ENCODE measurements around the gene ACTC1. TPM values are rescaled to one million over a fixed set of nuclear protein-coding genes. Genes with fewer than 3 reads are reported as not detected.

Gene ACTC1
- total RNA-seq, 1 experiment from 2014 or later: not detected

DNA sequence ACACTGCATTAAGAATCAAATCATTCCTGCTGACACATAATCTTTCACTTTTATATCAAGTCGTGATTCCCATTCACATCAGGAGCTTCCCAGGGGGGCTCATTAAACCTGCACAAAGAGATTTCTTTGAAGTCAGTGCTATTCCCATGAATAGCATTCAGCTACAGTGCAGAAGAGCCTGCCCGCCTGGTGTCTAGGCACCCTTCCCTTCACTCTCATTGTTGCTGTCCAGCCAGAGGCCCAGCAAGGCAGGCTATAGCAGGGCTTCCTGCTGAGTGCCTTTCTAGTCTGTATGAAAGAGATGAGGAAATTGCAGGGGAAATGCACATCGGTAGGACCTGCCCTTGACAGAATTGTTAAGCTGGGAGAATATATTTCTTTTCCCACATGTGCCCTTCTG lies 36.0 kb downstream of the ACTC1 start:
- Histone ChIP-seq H3K27me3 (ENCODE audit: insufficient read depth, low read depth) (peaks cover 77% of the 10 kb centered on the region), H3K27ac (no peak overlapping the region), H3K36me3 (ENCODE audit: low read depth) (no peaks in the 10 kb centered on the region), H3K9me2 (ENCODE audit: insufficient read depth) (no peaks in the 10 kb centered on the region), H3F3A (ENCODE audit: insufficient read depth, low read depth) (no peaks in the 10 kb centered on the region), H3K4me2 (no peak overlapping the region), H4K20me1 (ENCODE audit: insufficient read depth) (no peaks in the 10 kb centered on the region; the same call in 1 of the 2 replicates), H2AFZ (no peak overlapping the region), H3K9me3 (ENCODE audit: insufficient read depth, low read depth) (no peaks in the 10 kb centered on the region), H3K4me3 (no peak overlapping the region), H3K4me1 (replicated peaks; ENCODE audit: insufficient read depth) (no peaks in the 10 kb centered on the region), H3K79me2 (ENCODE audit: low read depth) (no peaks in the 10 kb centered on the region)
- no TSS peak for BruUV-seq (replicated peaks)
- TF ChIP-seq EZH2 (IDR thresholded peaks at IDR 0.05; ENCODE audit: low read depth): no peak
- TF ChIP-seq, protein P1, sequence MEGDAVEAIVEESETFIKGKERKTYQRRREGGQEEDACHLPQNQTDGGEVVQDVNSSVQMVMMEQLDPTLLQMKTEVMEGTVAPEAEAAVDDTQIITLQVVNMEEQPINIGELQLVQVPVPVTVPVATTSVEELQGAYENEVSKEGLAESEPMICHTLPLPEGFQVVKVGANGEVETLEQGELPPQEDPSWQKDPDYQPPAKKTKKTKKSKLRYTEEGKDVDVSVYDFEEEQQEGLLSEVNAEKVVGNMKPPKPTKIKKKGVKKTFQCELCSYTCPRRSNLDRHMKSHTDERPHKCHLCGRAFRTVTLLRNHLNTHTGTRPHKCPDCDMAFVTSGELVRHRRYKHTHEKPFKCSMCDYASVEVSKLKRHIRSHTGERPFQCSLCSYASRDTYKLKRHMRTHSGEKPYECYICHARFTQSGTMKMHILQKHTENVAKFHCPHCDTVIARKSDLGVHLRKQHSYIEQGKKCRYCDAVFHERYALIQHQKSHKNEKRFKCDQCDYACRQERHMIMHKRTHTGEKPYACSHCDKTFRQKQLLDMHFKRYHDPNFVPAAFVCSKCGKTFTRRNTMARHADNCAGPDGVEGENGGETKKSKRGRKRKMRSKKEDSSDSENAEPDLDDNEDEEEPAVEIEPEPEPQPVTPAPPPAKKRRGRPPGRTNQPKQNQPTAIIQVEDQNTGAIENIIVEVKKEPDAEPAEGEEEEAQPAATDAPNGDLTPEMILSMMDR (conservative IDR thresholded peaks at IDR 0.05): no peak
- ChIA-PET POLR2A (ENCODE audit: unreplicated experiment) (no interaction called here), CTCF (no interaction called here)
- DNase-seq: no peak
- intact Hi-C loops (cut with micrococcal nuclease; ENCODE audit: unreplicated experiment): no loop called here

DNA sequence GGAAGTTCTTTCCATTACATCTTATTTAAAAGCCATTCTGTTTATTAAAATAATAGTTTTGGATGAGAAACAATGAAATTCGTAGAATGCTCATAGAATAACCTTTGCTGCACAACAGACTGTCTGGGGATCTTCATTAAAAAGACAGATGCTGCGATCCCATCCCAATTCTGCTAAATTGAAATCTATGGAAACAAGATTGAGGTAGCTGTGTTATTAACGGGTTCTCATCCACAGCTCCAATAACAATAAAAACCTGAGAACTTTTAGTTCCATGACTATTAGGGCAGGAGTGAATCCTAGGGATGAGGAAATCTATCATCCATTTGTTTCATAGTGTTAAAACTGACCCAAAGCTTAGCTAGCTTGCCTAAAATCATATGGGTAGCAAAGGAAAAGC lies 38.1 kb downstream of the ACTC1 start:
- no peaks in the 10 kb centered on the region for H3K36me3 ChIP-seq (ENCODE audit: low read depth)
- no peaks in the 10 kb centered on the region; the same call in 1 of the 2 replicates for H4K20me1 ChIP-seq (ENCODE audit: insufficient read depth)
- H3K27me3 ChIP-seq (ENCODE audit: insufficient read depth, low read depth): peaks cover 62% of the 10 kb centered on the region
- no peak overlapping the region for H3K4me3 ChIP-seq
- H2AFZ ChIP-seq: no peak overlapping the region
- no peaks in the 10 kb centered on the region for H3K9me2 ChIP-seq (ENCODE audit: insufficient read depth)
- POLR2A ChIA-PET (ENCODE audit: unreplicated experiment): no interaction called here
- H3K9me3 ChIP-seq (ENCODE audit: insufficient read depth, low read depth): no peaks in the 10 kb centered on the region
- DNase-seq: no peak
- no peak for TF ChIP-seq EZH2 (IDR thresholded peaks at IDR 0.05; ENCODE audit: low read depth)
- TF ChIP-seq, protein P1 (conservative IDR thresholded peaks at IDR 0.05): no peak
- no peaks in the 10 kb centered on the region for H3K79me2 ChIP-seq (ENCODE audit: low read depth)
- no TSS peak for BruUV-seq (replicated peaks)
- no peak overlapping the region for H3K27ac ChIP-seq
- intact Hi-C loops (cut with micrococcal nuclease; ENCODE audit: unreplicated experiment): no loop called here
- CTCF ChIA-PET: no interaction called here
- H3F3A ChIP-seq (ENCODE audit: insufficient read depth, low read depth): no peaks in the 10 kb centered on the region
- H3K4me2 ChIP-seq: no peak overlapping the region
- no peaks in the 10 kb centered on the region for H3K4me1 ChIP-seq (replicated peaks; ENCODE audit: insufficient read depth)

DNA sequence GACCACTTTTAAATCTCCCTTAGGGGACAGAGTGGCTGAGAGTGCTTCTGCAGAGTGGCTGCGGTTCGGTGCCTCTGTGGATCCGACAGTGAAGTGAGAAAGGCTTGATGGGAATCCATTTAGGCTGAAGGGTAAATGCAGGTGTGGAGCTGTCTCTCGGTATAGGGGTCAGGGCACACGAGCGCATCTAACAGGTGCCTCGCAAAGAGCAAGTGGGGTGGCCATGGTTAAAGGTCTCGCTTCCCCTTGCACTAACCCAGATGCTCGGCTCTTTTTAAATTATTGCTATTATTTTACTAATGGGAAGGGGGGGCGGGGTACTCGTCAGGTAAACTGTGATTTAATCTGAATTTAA lies 40.0 kb downstream of the ACTC1 start:
- TF ChIP-seq EZH2 (IDR thresholded peaks at IDR 0.05; ENCODE audit: low read depth): no peak
- H3F3A ChIP-seq (ENCODE audit: insufficient read depth, low read depth): no peaks in the 10 kb centered on the region
- no peak overlapping the region for H3K27ac ChIP-seq
- no peak overlapping the region for H3K4me3 ChIP-seq
- no peaks in the 10 kb centered on the region; the same call in 1 of the 2 replicates for H4K20me1 ChIP-seq (ENCODE audit: insufficient read depth)
- H3K9me3 ChIP-seq (ENCODE audit: insufficient read depth, low read depth): no peaks in the 10 kb centered on the region
- DNase-seq: no peak
- peaks cover 47% of the 10 kb centered on the region for H3K27me3 ChIP-seq (ENCODE audit: insufficient read depth, low read depth)
- no peaks in the 10 kb centered on the region for H3K4me1 ChIP-seq (replicated peaks; ENCODE audit: insufficient read depth)
- intact Hi-C loops (cut with micrococcal nuclease; ENCODE audit: unreplicated experiment): no loop called here
- H3K9me2 ChIP-seq (ENCODE audit: insufficient read depth): no peaks in the 10 kb centered on the region
- no peaks in the 10 kb centered on the region for H3K36me3 ChIP-seq (ENCODE audit: low read depth)
- ChIA-PET CTCF (no interaction called here), POLR2A (ENCODE audit: unreplicated experiment) (no interaction called here)
- H3K4me2 ChIP-seq: no peak overlapping the region
- H2AFZ ChIP-seq: no peak overlapping the region
- no peaks in the 10 kb centered on the region for H3K79me2 ChIP-seq (ENCODE audit: low read depth)
- BruUV-seq (replicated peaks): no TSS peak

DNA sequence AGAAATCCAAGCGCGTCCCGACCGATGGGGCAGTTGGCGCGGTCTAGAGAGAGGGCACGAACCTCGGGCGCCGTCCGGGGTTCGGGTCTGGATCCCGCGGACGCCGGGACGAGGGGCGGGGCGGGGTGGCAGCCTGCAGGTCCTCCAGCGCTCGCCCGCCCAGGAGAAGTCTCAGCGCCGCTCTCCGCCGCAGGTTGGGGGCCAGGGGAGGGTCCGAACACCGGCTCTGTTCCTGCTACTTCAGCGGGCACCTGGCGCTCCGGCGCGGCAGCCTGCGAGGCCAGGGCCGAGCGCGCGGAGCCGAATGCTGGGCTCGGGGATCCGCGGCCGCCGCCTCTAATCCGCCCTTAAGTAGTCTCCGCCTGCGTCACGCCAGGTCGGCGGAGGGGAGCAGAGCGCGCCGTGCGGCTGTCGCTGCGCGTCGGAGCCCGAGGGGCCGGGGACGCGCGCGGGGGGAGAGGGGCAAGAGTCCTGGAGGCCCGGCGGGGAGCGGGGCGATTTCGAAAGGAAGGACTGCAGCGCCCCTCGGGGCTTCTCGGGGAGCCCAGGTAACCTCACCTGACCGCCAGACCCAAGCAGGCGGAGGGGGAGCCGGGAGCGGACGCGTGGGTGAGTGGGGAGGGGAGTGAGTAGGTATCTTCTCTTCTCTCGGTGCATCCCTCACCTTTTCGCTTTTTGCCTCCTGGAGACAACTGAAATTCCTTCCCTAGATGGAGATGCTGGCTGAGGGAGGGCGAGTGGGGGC lies 40.5 kb downstream of the ACTC1 start, which contains the start of gene GJD2:
Gene GJD2 (minus strand): TSS at position 325 of the 745 bp plus-strand sequence. CDS start 510 bp downstream, outside the sequence.
- TF ChIP-seq EZH2 (IDR thresholded peaks at IDR 0.05; ENCODE audit: low read depth): no peak
- TF ChIP-seq, protein P1 (conservative IDR thresholded peaks at IDR 0.05): no peak
- intact Hi-C loops (cut with micrococcal nuclease; ENCODE audit: unreplicated experiment): no loop called here
- Histone ChIP-seq H2AFZ (no peak within 1 kb of the TSS), H3K9me2 (ENCODE audit: insufficient read depth) (no peaks in the 10 kb centered on the region), H3K9me3 (ENCODE audit: insufficient read depth, low read depth) (no peaks in the 10 kb centered on the region), H3K27ac (no peak within 1 kb of the TSS), H3K4me3 (no peak within 1 kb of the TSS), H3K36me3 (ENCODE audit: low read depth) (no peaks in the 10 kb centered on the region), H3F3A (ENCODE audit: insufficient read depth, low read depth) (no peaks in the 10 kb centered on the region), H3K4me1 (replicated peaks; ENCODE audit: insufficient read depth) (no peaks in the 10 kb centered on the region), H3K79me2 (ENCODE audit: low read depth) (no peaks in the 10 kb centered on the region), H3K27me3 (ENCODE audit: insufficient read depth, low read depth) (peaks cover 44% of the 10 kb centered on the region), H3K4me2 (no peak within 1 kb of the TSS), H4K20me1 (ENCODE audit: insufficient read depth) (no peaks in the 10 kb centered on the region; the same call in 1 of the 2 replicates)
- no peak for DNase-seq
- ChIA-PET CTCF (no interaction called here), POLR2A (ENCODE audit: unreplicated experiment) (no interaction called here)
- no TSS peak for BruUV-seq (replicated peaks)

All from PC-9 (cell line).